Activated CD4-positive, CD25-positive, alpha-beta regulatory T cell (primary cell): Measurements from ENCODE around the gene LDLRAD3.
"Not testable (repeated sequence)": the region's sequence is repeated elsewhere in the genome, so short reads cannot be mapped to it uniquely, and the experiment has no call there.

Experiments used
- DNase-seq, 4 experiments: peaks; one replicate each; lab custom pipeline; 2025; lab: John Stamatoyannopoulos, UW

Gene LDLRAD3

GRCh38 chr11:35943713-35944502, at the start of gene LDLRAD3:
Gene LDLRAD3 (plus strand): TSS chr11:35944062. CDS start chr11:35944099, 37 bp downstream.
- DNase-seq = peak in 1 of 4 experiments; percentile 5

GRCh38 chr11:35897019-35897418, 46.8 kb upstream of the LDLRAD3 start:
- no peak for DNase-seq

GRCh38 chr11:35902961-35903360, 40.9 kb upstream of the LDLRAD3 start:
- no peak for DNase-seq

- DNase-seq = no peak
These were observed 38.1 kb upstream of the LDLRAD3 start for GRCh38 chr11:35905646-35906276.

GRCh38 chr11:35906277-35906661, 37.6 kb upstream of the LDLRAD3 start:
- no peak for DNase-seq

GRCh38 chr11:35906681-35907080, 37.2 kb upstream of the LDLRAD3 start:
- no peak for DNase-seq

GRCh38 chr11:35907648-35908431, 36.0 kb upstream of the LDLRAD3 start:
- DNase-seq = no peak

- DNase-seq = not testable (repeated sequence)
These were observed 35.5 kb upstream of the LDLRAD3 start for GRCh38 chr11:35908432-35908771.

GRCh38 chr11:35909511-35910265, 34.2 kb upstream of the LDLRAD3 start:
- no peak for DNase-seq

GRCh38 chr11:35911013-35911412, 32.8 kb upstream of the LDLRAD3 start:
- DNase-seq = no peak

GRCh38 chr11:35911616-35912165, 32.2 kb upstream of the LDLRAD3 start:
- DNase-seq = no peak

GRCh38 chr11:35912436-35912835, 31.4 kb upstream of the LDLRAD3 start:
- not testable (repeated sequence) for DNase-seq

GRCh38 chr11:35912883-35913624, 30.8 kb upstream of the LDLRAD3 start:
- DNase-seq = no peak

GRCh38 chr11:35914816-35915215, 29.0 kb upstream of the LDLRAD3 start:
- no peak for DNase-seq

- no peak for DNase-seq
These were observed 27.6 kb upstream of the LDLRAD3 start for GRCh38 chr11:35916270-35916669.

- DNase-seq = no peak
These were observed 26.2 kb upstream of the LDLRAD3 start for GRCh38 chr11:35917676-35918075.

- DNase-seq = no peak
These were observed 25.1 kb upstream of the LDLRAD3 start for GRCh38 chr11:35918716-35919115.

- no peak for DNase-seq
These were observed 24.6 kb upstream of the LDLRAD3 start for GRCh38 chr11:35919244-35919643.

- no peak for DNase-seq
These were observed 20.4 kb upstream of the LDLRAD3 start for GRCh38 chr11:35923452-35923851.

- no peak for DNase-seq
These were observed 19.1 kb upstream of the LDLRAD3 start for GRCh38 chr11:35924811-35925210.

- no peak for DNase-seq
These were observed 16.8 kb upstream of the LDLRAD3 start for GRCh38 chr11:35927104-35927503.
